Kidney (tissue), 14 donors: ENCODE data around the gene TSFM. TPM values are rescaled to one million over a fixed set of nuclear protein-coding genes. Genes with fewer than 3 reads are reported as not detected.
A peak's percentile ranks its signal among the peaks of the same experiment; 100 is the strongest.

ENCODE experiments used
- DNase-seq, 5 donors: peaks; one replicate each; pipeline ENCODE4 v3.0.0-alpha.2; 2013 to 2020
- FAIRE-seq: peaks from 2 replicates; lab custom pipeline; 2012; peaks lifted over from hg19 to GRCh38; lab: Jason Lieb, UNC
- H3K27ac ChIP-seq, 2 donors: one replicate each; pipeline ENCODE4 v1.7.0; 2013; ENCODE audit warnings: low read depth in 2 of 2, low read length in 2 of 2, inconsistent platforms in 1 of 2
- H3K27me3 ChIP-seq: one replicate; pipeline ENCODE4 v1.7.1; 2013; ENCODE audit warnings: low read length, inconsistent platforms; ENCODE audit not compliant: control insufficient read depth, insufficient read depth
- H3K36me3 ChIP-seq, 3 donors: one replicate each; pipeline versions ENCODE4 v1.7.0 to v1.7.1; 2013; ENCODE audit warnings: low read length in 3 of 3, control low read depth in 1 of 3, inconsistent platforms in 1 of 3; ENCODE audit not compliant: insufficient read depth in 3 of 3, control insufficient read depth in 2 of 3
- H3K4me1 ChIP-seq, 3 donors: one replicate each; pipeline versions ENCODE4 v1.7.0 to v1.7.1; 2013; ENCODE audit warnings: low read length in 3 of 3, inconsistent platforms in 1 of 3, low read depth in 1 of 3; ENCODE audit not compliant: control insufficient read depth in 2 of 3, insufficient read depth in 2 of 3
- H3K4me3 ChIP-seq, 3 donors: one replicate each; pipeline versions ENCODE4 v1.7.0 to v1.8.1; 2013; ENCODE audit warnings: low read length in 3 of 3, control low read depth in 1 of 3, inconsistent platforms in 1 of 3
- H3K9ac ChIP-seq, 3 donors: one replicate each; pipeline versions ENCODE4 v1.7.0 to v1.7.1; 2013; ENCODE audit warnings: low read length in 3 of 3, control low read depth in 1 of 3, inconsistent platforms in 1 of 3
- H3K9me3 ChIP-seq, 3 donors: one replicate each; pipeline versions ENCODE4 v1.7.0 to v1.7.1; 2013; ENCODE audit warnings: low read length in 3 of 3, control low read depth in 1 of 3, inconsistent platforms in 1 of 3; ENCODE audit not compliant: control insufficient read depth in 2 of 3, insufficient read depth in 1 of 3
- intact Hi-C: fragments of 100-400 bp; cut with DNase I; formaldehyde crosslinking; loops from one replicate; pipeline ENCODE4 v1.11.1; 2022
- polyA plus RNA-seq: library from polyadenylated mRNA; stranded (reverse); fragments of 350-450 nt; fragmentation: Illumina TruSeq; extraction: RNeasy Lipid Tissue Mini Kit (QIAGEN cat#74804); gene quantifications from one replicate; pipeline ENCODE4 v1.2.3, GENCODE V29; 2014; ENCODE audit warnings: low read depth, low replicate concordance; ENCODE audit not compliant: insufficient read depth
- total RNA-seq: library from RNA; stranded (reverse); fragmentation: NEBNext Ultra II Directional; extraction: Animal tissue kit (Norgen Biotek cat#: 25700); gene quantifications from one replicate; pipeline ENCODE4 v1.2.1, GENCODE V29; 2021
- TF ChIP-seq, protein P1 (sequence below): IDR thresholded peaks from 3 replicates; pipeline ENCODE4 v1.5.1; 2012; ENCODE audit warnings: mild to moderate bottlenecking, moderate library complexity, borderline replicate concordance; ENCODE audit not compliant: insufficient read depth; ENCODE audit errors: extremely low read depth
- donor health status: control.
- donor health status: control.
- donor health status: control.
- donor health status: control.
- donor health status: control.
- donor health status: DM: yes; HTN: yes; CAD: no.
- donor health status: Normal renal cell carcinoma (clear cell type).

TSFM gene
- total and polyA plus RNA-seq, 2 donors from 2014 or later = 32.8 to 84.6 TPM

DNA sequence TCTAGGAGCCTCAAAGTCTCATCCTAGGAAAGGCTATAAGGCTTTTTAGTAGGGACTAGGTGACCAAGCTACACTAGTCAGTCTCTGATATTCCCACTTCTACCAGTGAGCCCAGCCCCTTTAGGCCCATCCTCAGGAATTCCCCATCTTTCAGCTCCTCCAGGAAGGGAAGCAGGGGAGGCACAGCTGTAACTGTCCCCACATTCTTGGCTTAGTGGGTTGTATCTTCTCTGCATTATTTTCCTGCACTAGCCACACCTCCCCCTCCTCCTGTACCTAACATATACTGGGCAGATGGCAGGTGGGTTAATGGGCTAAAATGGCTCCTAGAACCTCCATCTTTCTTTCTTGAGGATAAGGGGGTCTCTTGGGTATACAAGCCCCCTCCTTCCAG lies 15.3 kb upstream of the TSFM start:
- intact Hi-C loops = no loop called here
- Histone ChIP-seq H3K27me3 (peaks cover 30% of the 10 kb centered on the region), H3K9me3 (no peaks in the 10 kb centered on the region), H3K4me1 (peaks cover 0 to 30% (median 17%) of the 10 kb centered on the region in 3 donors), H3K36me3 (peaks cover 0 to 5% (median 0%) of the 10 kb centered on the region in 3 donors), H3K4me3 (peak overlapping the region in 1 of 3 donors; percentile 20), H3K27ac (no peak overlapping the region), H3K9ac (no peak overlapping the region)
- TF ChIP-seq, protein P1, sequence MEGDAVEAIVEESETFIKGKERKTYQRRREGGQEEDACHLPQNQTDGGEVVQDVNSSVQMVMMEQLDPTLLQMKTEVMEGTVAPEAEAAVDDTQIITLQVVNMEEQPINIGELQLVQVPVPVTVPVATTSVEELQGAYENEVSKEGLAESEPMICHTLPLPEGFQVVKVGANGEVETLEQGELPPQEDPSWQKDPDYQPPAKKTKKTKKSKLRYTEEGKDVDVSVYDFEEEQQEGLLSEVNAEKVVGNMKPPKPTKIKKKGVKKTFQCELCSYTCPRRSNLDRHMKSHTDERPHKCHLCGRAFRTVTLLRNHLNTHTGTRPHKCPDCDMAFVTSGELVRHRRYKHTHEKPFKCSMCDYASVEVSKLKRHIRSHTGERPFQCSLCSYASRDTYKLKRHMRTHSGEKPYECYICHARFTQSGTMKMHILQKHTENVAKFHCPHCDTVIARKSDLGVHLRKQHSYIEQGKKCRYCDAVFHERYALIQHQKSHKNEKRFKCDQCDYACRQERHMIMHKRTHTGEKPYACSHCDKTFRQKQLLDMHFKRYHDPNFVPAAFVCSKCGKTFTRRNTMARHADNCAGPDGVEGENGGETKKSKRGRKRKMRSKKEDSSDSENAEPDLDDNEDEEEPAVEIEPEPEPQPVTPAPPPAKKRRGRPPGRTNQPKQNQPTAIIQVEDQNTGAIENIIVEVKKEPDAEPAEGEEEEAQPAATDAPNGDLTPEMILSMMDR = no peak
- no peak for FAIRE-seq
- DNase-seq = no peak

DNA sequence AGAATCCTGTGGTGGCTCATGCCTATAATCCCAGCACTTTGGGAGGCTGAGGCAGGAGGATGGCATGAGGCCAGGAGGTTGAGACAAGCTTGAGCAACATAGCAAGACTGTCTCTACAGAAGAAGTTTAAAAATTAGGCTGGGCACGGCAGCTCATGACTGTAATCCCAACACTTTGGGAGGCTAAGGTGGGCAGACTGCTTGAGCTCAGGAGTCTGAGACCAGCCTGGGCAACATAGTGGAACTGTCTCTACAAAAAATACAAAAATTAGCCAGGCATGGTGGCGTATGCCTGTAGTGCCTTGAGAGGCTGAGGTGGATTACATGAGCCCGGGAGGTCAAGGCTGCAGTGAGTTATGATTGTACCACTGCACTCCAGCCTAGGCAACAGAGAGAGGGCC lies 14.7 kb upstream of the TSFM start:
- Histone ChIP-seq H3K4me3 (no peak overlapping the region), H3K36me3 (no peaks in the 10 kb centered on the region), H3K4me1 (peaks cover 0 to 30% (median 17%) of the 10 kb centered on the region in 3 donors), H3K27ac (no peak overlapping the region), H3K27me3 (peaks cover 30% of the 10 kb centered on the region), H3K9ac (no peak overlapping the region), H3K9me3 (no peaks in the 10 kb centered on the region)
- FAIRE-seq (no peak), DNase-seq (no peak)
- TF ChIP-seq, protein P1 = no peak
- intact Hi-C loops = no loop called here

DNA sequence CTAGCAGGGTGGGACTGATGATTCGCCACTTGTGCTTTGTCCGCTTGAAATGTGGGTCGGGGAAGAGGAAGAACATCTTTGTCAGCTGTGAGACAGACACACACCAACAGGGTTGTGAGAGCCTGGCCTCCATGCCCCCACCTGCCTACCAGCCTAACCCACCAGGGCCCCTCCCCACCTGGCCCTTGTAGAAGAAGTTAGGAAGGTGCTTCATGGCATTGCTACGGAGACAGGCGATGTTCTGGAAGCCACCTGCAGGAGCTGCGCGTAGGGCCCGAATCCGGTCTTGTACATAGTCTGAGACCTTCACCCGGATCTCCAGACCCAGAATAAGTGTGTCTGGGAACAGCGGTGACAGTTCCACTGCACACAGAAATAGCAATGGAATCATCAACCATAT lies 13.0 kb upstream of the TSFM start:
- TF ChIP-seq, protein P1 = no peak
- H3K4me1 ChIP-seq = peaks cover 0 to 27% (median 12%) of the 10 kb centered on the region in 3 donors
- peaks cover 19% of the 10 kb centered on the region for H3K27me3 ChIP-seq
- H3K4me3 ChIP-seq = no peak overlapping the region
- no peak overlapping the region for H3K27ac ChIP-seq
- FAIRE-seq = no peak
- no peak for DNase-seq
- no peaks in the 10 kb centered on the region for H3K36me3 ChIP-seq
- no peaks in the 10 kb centered on the region for H3K9me3 ChIP-seq
- no peak overlapping the region for H3K9ac ChIP-seq
- intact Hi-C loops = no loop called here

DNA sequence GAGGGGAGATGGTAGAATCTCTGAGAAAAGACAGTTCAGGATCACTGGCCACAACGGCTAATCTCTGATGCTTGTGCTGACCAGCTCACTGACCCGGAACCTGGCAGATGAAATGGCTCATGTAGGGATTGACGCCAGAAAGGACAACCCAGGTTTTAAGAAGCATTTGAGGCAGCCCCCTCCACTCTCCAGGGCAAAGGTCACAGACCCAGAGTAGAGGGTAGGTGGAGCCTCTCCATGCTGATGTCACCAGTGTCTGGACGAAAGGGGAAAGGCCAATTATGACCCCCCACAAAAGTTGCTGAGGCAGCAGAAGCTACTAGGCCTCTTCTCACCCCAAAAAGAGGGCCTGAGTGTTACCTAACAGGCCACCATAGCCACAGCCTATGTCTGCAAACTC lies 11.9 kb upstream of the TSFM start:
- no peak for DNase-seq
- peaks cover 0 to 18% (median 7%) of the 10 kb centered on the region in 3 donors for H3K4me1 ChIP-seq
- H3K27me3 ChIP-seq = peaks cover 12% of the 10 kb centered on the region
- TF ChIP-seq, protein P1 = no peak
- no peak for FAIRE-seq
- intact Hi-C loops = no loop called here
- H3K4me3 ChIP-seq = peak overlapping the region in 2 of 3 donors; percentile 17 to 95
- H3K36me3 ChIP-seq = peaks cover 0 to 1% (median 0%) of the 10 kb centered on the region in 3 donors
- peak overlapping the region in 1 of 2 donors; percentile 96 for H3K27ac ChIP-seq
- H3K9ac ChIP-seq = peak overlapping the region in 1 of 3 donors; percentile 83
- H3K9me3 ChIP-seq = no peaks in the 10 kb centered on the region
